OCI-LY1 (cell line): Measurements from ENCODE around the gene UBTD1.

Experiments
- CTCF ChIP-seq: fragments of 200-600 bp; sonication (generic), shearing (Covaris generic); IDR thresholded peaks from 2 replicates; pipeline ENCODE4 v1.5.1; 2017; ENCODE audit warnings: mild to moderate bottlenecking, antibody characterized with exemption, low read length, moderate library complexity, mixed read lengths
- EZH2 ChIP-seq: fragments of 200-600 bp; sonication (generic), shearing (Covaris generic); IDR thresholded peaks from 2 replicates; pipeline ENCODE4 v1.8.0; 2017; ENCODE audit warnings: borderline replicate concordance, mixed run types, mild to moderate bottlenecking, antibody characterized with exemption, low read length, moderate library complexity, mixed read lengths

GRCh38 chr10:97494863-97495506, 3.7 kb upstream of the UBTD1 start:
- TF ChIP-seq CTCF (no peak), EZH2 (no peak)
